Measurements from ENCODE around the gene ZNF10. TPM values are rescaled to one million over a fixed set of nuclear protein-coding genes. Genes with fewer than 3 reads are reported as not detected.

ZNF10 gene
- total RNA-seq (2014; rRNA removed; shearing (Covaris generic)), result 0.50 and 0.59 TPM in 2 replicates
- polyA plus RNA-seq (2015; cell fraction: cytosol; rRNA removed), result 0.26 and 0.63 TPM in 2 replicates
- polyA plus RNA-seq (2015; cell fraction: nucleus; rRNA removed), result 2.2 and 2.4 TPM in 2 replicates

- peak; percentile 87 for DNase-seq (ENCODE audit: low read depth)
Measured at GRCh38 chr12:133130038-133130807, at the start of gene ZNF10, which contains the start of gene ZNF891. Gene ZNF10 (plus strand): TSS chr12:133130627. CDS start chr12:133144493, 13,866 bp downstream. Gene ZNF891 (minus strand): TSS chr12:133130274. CDS start chr12:133121918, 8,356 bp downstream.

GRCh38 chr12:133081159-133081780, 49.2 kb upstream of the ZNF10 start:
- no peak for DNase-seq (ENCODE audit: low read depth)

GRCh38 chr12:133083345-133083744, 47.1 kb upstream of the ZNF10 start:
- no peak for DNase-seq (ENCODE audit: low read depth)

GRCh38 chr12:133105620-133106019, 24.8 kb upstream of the ZNF10 start:
- DNase-seq (ENCODE audit: low read depth), result peak; percentile 2

- DNase-seq (ENCODE audit: low read depth), result peak; percentile 8
Measured at GRCh38 chr12:133106253-133106652, 24.2 kb upstream of the ZNF10 start.

- DNase-seq (ENCODE audit: low read depth), result no peak
Measured at GRCh38 chr12:133107121-133107520, 23.3 kb upstream of the ZNF10 start.

GRCh38 chr12:133108150-133108549, 22.3 kb upstream of the ZNF10 start:
- no peak for DNase-seq (ENCODE audit: low read depth)

- no peak for DNase-seq (ENCODE audit: low read depth)
Measured at GRCh38 chr12:133120385-133121191, 9.8 kb upstream of the ZNF10 start.

GRCh38 chr12:133124674-133125073, 5.8 kb upstream of the ZNF10 start:
- no peak for DNase-seq (ENCODE audit: low read depth)

GRCh38 chr12:133129368-133130037, 924 bp upstream of the ZNF10 start:
- DNase-seq (ENCODE audit: low read depth), result peak; percentile 2

GRCh38 chr12:133130808-133131128, 341 bp downstream of the ZNF10 start:
- DNase-seq (ENCODE audit: low read depth), result no peak

- DNase-seq (ENCODE audit: low read depth), result no peak
Measured at GRCh38 chr12:133135747-133136146, 5.3 kb downstream of the ZNF10 start.

- no peak for DNase-seq (ENCODE audit: low read depth)
Measured at GRCh38 chr12:133145981-133146380, 15.6 kb downstream of the ZNF10 start.

GRCh38 chr12:133156125-133156690, 25.8 kb downstream of the ZNF10 start:
- no peak for DNase-seq (ENCODE audit: low read depth)

GRCh38 chr12:133165776-133166175, 35.3 kb downstream of the ZNF10 start:
- peak; percentile 1 for DNase-seq (ENCODE audit: low read depth)

GRCh38 chr12:133172491-133172890, 42.1 kb downstream of the ZNF10 start:
- DNase-seq (ENCODE audit: low read depth), result no peak

GRCh38 chr12:133174901-133175300, 44.5 kb downstream of the ZNF10 start:
- no peak for DNase-seq (ENCODE audit: low read depth)

GRCh38 chr12:133180669-133181068, 50.2 kb downstream of the ZNF10 start:
- DNase-seq (ENCODE audit: low read depth), result no peak

GRCh38 chr12:133181238-133181959, 51.0 kb downstream of the ZNF10 start, which contains the start of gene ZNF268:
Gene ZNF268 (plus strand): TSS chr12:133181495. CDS start chr12:133181998, 503 bp downstream.
- peak; percentile 86 for DNase-seq (ENCODE audit: low read depth)

- no peak for DNase-seq (ENCODE audit: low read depth)
Measured at GRCh38 chr12:133190176-133190575, 59.7 kb downstream of the ZNF10 start.
